Renal pelvis (tissue), 4 donors: ENCODE data around the gene SHISA8. TPM values are rescaled to one million over a fixed set of nuclear protein-coding genes. Genes with fewer than 3 reads are reported as not detected.

Source experiments
- DNase-seq: peaks from one replicate; pipeline ENCODE4 v3.0.0-alpha.2; 2013
- polyA plus RNA-seq, 3 donors: library from polyadenylated mRNA; unstranded; fragments of 120-200 nt; gene quantifications; one replicate each; pipeline ENCODE4 v1.2.1, GENCODE V29; 2013; ENCODE audit not compliant: insufficient read length in 3 of 3

The SHISA8 gene
- polyA plus RNA-seq, 3 donors = 0.43 to 1.6 (median 1.4) TPM

DNA sequence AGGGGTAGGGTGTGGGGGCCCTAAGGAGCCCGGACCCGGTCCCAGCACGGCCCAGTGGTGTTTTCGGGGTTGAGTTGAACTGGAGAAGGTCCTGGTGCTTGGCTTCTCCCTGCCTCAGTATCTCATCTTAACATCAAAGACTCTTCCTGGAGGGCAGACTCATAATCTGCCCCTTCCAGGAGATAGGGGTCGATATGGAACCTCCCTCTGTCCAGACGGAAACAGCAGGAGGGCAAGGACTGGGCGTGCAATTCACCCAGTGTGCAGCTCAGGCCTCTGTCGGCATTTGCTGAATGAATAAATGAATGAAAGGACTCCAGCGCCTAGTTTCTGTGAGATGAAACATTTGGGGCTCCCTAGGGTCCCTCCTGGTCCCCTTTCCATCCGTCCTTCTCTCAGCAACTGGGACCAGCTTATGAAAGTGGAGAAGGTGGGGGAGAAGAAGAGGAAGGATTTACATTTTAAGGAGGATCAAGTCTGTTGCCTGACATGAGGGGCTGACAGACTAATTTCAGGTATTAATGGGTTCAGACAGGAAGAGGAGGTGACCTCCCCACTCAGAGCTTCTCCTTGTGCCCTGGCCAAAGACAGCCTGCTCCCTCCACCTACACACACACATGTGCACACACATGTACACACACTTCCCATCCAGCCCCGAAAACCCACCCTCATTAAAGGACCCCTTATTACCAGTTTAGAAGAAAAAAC lies 1.1 kb upstream of the SHISA8 start:
- DNase-seq = no peak

GRCh38 chr22:41914611-41915034 lies 251 bp downstream of the SHISA8 start:
- no peak for DNase-seq

- peak; percentile 50 for DNase-seq
Measured at GRCh38 chr22:41913842-41914534, 886 bp downstream of the SHISA8 start.

GRCh38 chr22:41913040-41913719 lies 1.7 kb downstream of the SHISA8 start:
- DNase-seq = no peak

DNA sequence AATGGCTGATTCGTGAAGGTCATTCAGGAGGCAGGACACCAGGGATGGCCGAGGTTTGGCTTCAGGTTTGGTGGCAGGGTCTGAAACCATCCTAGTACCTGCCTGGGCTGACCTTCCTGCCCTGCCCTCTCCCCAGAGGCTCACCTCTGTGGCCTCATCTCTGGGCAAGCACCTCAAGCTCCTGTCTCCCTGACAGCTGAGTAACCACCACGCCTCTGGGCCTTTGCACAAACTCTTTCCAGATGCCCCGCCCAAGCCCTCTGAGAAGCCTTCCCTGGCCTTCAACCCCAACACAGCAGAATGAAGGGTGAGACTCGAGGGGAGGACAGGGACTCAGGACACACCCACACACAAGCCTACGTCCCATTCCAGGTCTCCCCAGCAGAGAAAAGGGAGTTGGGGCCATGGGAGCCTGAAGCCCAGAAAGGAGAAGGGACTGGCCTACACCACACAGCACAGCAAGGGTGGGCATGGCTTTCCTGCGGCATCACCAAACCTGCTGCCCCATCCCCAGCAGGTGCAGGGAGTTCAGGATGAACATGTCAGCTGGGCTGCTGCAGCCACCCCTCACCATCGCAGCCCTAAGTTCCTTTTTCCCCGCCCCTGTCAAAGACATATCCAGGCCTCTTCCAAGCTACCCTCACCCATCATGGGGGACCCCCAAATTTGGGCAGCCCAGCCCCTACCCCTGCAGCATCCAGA lies 2.4 kb downstream of the SHISA8 start:
- DNase-seq = no peak

DNA sequence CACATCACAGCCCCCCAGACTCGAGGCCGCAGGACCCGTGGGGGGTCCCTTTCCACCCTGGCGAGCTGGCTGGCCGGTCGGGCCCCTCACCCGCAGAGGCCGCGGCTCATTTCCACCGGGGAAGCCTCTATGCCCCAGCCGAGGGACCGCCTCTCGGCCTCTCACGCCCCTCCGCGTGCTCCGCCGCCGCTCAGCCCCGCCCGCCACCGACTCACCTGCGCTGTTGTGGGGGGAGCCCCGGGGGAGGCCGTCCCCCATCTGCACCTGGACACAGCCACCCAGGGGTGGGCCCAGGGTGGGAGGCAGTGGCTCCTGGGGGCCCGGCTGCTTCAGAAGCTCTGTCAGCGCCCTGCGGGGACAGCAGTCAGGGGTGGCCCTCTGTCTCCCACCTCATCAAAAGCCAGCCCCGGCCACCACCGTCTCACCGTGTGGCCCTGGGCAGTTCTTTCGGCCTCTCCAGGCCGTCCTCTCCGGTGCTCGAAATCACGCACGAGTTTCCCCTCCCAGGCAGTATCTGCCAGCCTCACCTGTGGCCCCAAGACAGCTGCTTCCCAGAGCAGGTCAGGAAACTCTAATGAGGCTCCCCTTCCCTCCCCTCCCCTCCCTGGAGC lies 3.8 kb downstream of the SHISA8 start:
- DNase-seq = no peak

- DNase-seq = no peak
Measured at GRCh38 chr22:41910050-41911000, 4.5 kb downstream of the SHISA8 start.

DNA sequence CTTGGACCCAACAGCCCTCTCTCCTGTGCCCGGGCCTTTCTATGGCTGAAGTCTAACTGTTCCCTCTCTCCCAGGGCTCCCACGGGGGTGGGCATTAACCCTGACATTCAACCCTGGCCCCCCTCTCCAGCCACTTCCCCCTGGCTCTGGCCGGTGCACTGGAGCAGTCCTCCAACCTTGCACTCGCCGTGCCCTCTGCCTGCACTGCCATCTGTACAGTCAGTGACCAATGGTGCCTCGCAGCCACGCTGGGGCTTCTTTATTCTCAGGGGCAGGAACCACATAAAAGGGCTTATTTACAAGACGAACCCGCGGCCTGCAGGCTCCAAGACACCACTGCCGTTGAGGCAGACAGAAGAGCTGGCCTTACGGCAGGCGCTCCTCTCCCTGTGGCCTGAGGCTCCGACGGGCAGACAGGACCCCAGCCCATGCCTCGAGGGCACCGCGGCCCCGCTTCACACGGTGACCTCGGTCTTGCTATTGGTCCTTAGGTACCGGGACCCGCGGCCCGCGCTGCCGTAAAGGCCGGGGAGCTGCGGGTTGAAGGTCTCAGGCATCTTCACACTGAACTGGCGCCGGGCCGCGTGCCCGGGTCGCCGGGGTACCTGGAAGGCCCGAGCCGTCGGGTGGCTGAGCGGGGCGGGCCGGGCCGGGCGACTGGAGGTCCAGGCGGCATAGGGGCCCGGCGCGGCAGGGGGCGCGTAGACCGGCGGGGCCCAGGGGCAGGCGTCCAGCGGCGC lies 5.4 kb downstream of the SHISA8 start:
- DNase-seq = no peak

GRCh38 chr22:41908411-41909309 lies 6.2 kb downstream of the SHISA8 start:
- no peak for DNase-seq

DNA sequence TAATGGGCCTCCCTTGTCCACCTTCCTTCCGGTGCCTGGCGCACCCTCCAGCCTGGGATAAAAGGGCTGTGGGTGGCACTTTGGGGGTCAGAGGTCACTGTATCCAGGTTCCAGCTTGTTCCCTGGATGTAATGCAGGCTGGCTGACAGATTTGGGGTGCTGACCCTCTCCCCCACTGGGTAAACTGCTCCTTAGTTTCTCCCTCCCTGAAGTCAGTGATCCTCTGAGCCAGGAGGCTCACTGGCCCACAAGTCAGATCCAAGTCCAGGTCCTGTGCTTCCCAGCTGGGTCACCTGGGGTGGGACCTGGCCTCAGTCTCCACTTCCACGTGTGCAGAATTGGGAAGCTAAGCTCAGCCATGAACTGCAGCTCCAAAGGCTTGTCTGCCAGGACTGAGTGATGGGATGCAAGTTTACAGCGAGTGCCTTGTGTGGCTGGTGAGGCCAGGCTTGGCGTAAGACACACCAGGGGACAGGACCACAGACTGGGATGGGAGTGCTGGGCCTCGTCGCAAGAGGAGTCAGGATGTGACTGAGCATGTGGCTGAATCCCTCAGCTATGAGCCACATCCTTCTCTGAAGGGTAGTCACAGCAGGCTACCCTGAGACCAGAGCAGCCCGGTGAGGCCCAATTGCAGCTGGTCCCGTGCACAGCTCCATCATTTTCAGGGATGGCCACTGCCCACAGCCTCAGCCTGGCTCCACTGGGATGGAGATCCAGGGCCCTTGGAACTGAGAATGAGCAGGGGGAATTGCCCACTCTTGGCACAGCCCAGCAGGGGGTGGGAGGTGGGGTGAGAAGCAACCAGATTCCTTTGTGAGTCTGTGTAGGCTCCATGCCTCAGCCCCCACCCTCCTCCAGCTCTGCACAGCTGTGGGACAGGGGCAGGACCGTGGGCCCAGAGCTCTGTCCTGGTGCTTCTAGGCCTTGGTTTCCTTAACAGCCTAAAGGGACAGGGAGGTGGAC lies 7.2 kb downstream of the SHISA8 start:
- DNase-seq = no peak

- no peak for DNase-seq
Measured at GRCh38 chr22:41906822-41907221, 8.1 kb downstream of the SHISA8 start.

DNA sequence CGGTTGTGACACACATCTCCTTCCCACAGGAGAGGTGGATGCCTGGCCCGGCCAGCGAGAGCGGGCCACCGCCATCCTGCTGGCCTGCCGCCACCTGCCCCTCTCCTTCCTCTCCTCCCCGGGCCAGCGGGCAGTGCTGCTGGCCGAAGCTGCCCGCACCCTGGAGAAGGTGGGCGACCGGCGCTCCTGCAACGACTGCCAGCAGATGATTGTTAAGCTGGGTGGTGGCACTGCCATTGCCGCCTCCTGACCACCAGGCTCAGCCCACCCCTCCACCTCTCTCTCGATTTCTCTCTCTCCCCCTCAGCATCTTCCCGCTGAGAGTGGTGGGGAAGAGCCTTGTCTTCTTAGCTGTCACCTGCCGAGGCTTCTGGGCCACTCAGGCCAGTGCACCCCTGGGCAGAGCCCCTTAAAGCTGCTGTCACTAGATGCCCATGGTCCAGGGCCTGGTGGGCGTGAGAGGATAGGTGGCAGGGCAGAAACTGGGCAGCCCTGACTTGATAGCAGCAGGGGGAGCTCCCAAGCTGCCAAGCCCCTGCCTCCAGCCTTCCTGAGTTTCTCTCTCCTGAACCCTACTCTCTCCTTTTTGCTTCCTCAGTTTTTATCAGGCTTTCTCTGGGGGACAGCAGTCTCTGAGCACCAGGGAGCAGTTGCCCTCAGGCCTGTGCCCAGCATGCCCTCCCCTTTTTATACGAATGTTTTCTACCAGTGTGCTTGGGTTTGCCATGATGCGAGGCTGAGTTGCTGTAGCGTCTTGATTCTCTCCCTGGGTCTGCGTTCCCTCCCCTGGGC lies 9.3 kb downstream of the SHISA8 start:
- DNase-seq = no peak

- no peak for DNase-seq
Measured at GRCh38 chr22:41904450-41905410, 10.1 kb downstream of the SHISA8 start.

DNA sequence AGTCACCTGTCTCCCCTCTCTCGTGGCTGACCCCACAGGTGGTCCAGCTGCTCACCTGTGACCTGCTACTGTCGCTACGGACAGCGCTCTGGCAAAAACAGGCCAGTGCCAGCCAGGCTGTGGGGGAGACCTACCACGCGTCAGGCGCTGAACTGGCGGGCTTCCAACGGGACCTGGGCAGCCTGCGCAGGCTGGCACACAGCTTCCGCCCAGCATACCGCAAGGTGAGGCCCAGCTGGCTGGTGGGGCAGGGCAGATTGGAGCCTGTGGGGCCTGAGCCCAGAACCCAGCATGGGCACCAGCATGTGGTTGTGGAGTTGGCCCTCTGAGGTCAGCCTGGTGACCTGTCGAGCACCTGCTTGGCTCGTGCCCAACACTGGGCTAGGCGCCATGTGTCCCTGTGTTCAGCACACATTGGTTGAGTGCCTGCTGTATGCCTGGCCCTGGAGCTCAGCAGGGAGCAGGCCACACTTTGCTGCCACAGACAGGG lies 11.9 kb downstream of the SHISA8 start:
- no peak for DNase-seq

- no peak for DNase-seq
Measured at GRCh38 chr22:41902016-41902415, 12.9 kb downstream of the SHISA8 start.
